Endothelial cell of umbilical vein (primary cell): ENCODE measurements around the gene ATXN1. TPM values are rescaled to one million over a fixed set of nuclear protein-coding genes. Genes with fewer than 3 reads are reported as not detected.

ENCODE experiments used
- BruUV-seq: library from RNA; stranded (reverse); fragments of 400-500 nt; replicated peaks from 2 replicates; lab custom pipeline; 2021; lab: Mats Ljungman, UMichigan
- CTCF ChIA-PET: fragments of 300-600, 350-600 bp; sonication (Branson Sonifier 250); formaldehyde crosslinking; loops from one replicate; lab custom pipeline; 2021; ENCODE audit warnings: antibody characterized with exemption, inconsistent platforms; lab: Charles Lee
- POLR2A ChIA-PET: fragments of 300-600, 350-600 bp; sonication (Branson Sonifier 250); formaldehyde crosslinking; loops from one replicate; lab custom pipeline; 2021; ENCODE audit warnings: antibody characterized with exemption, inconsistent platforms; lab: Charles Lee
- DNase-seq: peaks from one replicate; pipeline ENCODE4 v3.0.0-alpha.2; 2011; ENCODE audit warnings: low read depth, low spot score
- FAIRE-seq: peaks from 2 replicates; lab custom pipeline; 2011; peaks lifted over from hg19 to GRCh38; lab: Jason Lieb, UNC
- H2AFZ ChIP-seq: 2 replicates; pipeline ENCODE4 v1.6.0; 2012; ENCODE audit warnings: low read depth, low read length, control low read depth, inconsistent platforms
- H3K27ac ChIP-seq: 2 replicates; pipeline ENCODE4 v1.5.1; 2011; ENCODE audit warnings: low read depth, mild to moderate bottlenecking, control low read depth, low read length, moderate library complexity; ENCODE audit not compliant: insufficient read depth
- H3K27me3 ChIP-seq, 2 experiments: 2 replicates each; pipeline versions ENCODE4 v1.6.0 to v1.6.1; 2011; ENCODE audit warnings: low read length in 2 of 2, mixed read lengths in 1 of 2; ENCODE audit not compliant: control insufficient read depth in 2 of 2, insufficient read depth in 2 of 2
- H3K36me3 ChIP-seq, 2 experiments: 2 replicates in 1 of 2; 3 replicates in 1 of 2; pipeline ENCODE4 v1.5.1; 2011; ENCODE audit warnings: low read length in 2 of 2, mild to moderate bottlenecking in 1 of 2, moderate library complexity in 1 of 2; ENCODE audit not compliant: control insufficient read depth in 2 of 2, insufficient read depth in 2 of 2; ENCODE audit errors: extremely low read depth in 1 of 2
- H3K4me1 ChIP-seq: 3 replicates; pipeline ENCODE4 v1.5.1; 2011; ENCODE audit warnings: mild to moderate bottlenecking, low read length; ENCODE audit not compliant: control insufficient read depth, insufficient read depth; ENCODE audit errors: extremely low read depth
- H3K4me2 ChIP-seq: 2 replicates; pipeline ENCODE4 v1.6.1; 2011; ENCODE audit warnings: low read length, control low read depth, mixed read lengths; ENCODE audit not compliant: insufficient read depth
- H3K4me3 ChIP-seq, 3 experiments: fragments of 200-600 bp in 1 of 3; sonication (generic), shearing (Covaris generic) in 1 of 3; replicated peaks in 1 of 3; 2 replicates each; pipeline ENCODE4 v1.5.1; 2011 to 2016; ENCODE audit warnings: control low read depth in 3 of 3, low read length in 3 of 3, mild to moderate bottlenecking in 2 of 3, inconsistent platforms in 1 of 3, low read depth in 1 of 3, moderate library complexity in 1 of 3; ENCODE audit not compliant: insufficient read depth in 1 of 3
- H3K79me2 ChIP-seq: 2 replicates; pipeline ENCODE4 v1.6.0; 2012; ENCODE audit warnings: low read length, inconsistent platforms; ENCODE audit not compliant: control insufficient read depth, insufficient read depth
- H3K9ac ChIP-seq: replicated peaks from 2 replicates; pipeline ENCODE3; 2011; ENCODE audit warnings: low read length, control low read depth; ENCODE audit not compliant: insufficient read depth; ENCODE audit errors: extremely low read depth
- H3K9me1 ChIP-seq: replicated peaks from 3 replicates; pipeline ENCODE4 v1.6.0; 2011; ENCODE audit warnings: mild to moderate bottlenecking, low read length; ENCODE audit not compliant: control insufficient read depth, insufficient read depth; ENCODE audit errors: extremely low read depth
- H3K9me3 ChIP-seq: replicated peaks from 2 replicates; pipeline ENCODE4 v1.5.1; 2012; ENCODE audit warnings: low read length, inconsistent platforms; ENCODE audit not compliant: control insufficient read depth, insufficient read depth
- H4K20me1 ChIP-seq: replicated peaks from 2 replicates; pipeline ENCODE3; 2011; ENCODE audit warnings: mild to moderate bottlenecking, low read length; ENCODE audit not compliant: control insufficient read depth, insufficient read depth; ENCODE audit errors: extremely low read depth
- EZH2 ChIP-seq: IDR thresholded peaks from 2 replicates; pipeline ENCODE4 v1.6.1; 2012; ENCODE audit warnings: borderline replicate concordance, low read depth, mild to moderate bottlenecking, moderate library complexity, low read length, inconsistent platforms; ENCODE audit not compliant: severe bottlenecking
- FOS ChIP-seq: IDR thresholded peaks from 2 replicates; pipeline ENCODE4 v1.6.1; 2011; ENCODE audit warnings: mild to moderate bottlenecking, low read length, moderate library complexity, borderline replicate concordance; ENCODE audit not compliant: insufficient read depth
- GATA2 ChIP-seq: IDR thresholded peaks from 2 replicates; pipeline ENCODE4 v1.7.0; 2011; ENCODE audit warnings: low read depth, mild to moderate bottlenecking, moderate library complexity, mixed read lengths, low read length; ENCODE audit not compliant: insufficient read length, insufficient read depth
- JUN ChIP-seq: IDR thresholded peaks from 2 replicates; pipeline ENCODE4 v1.6.1; 2011; ENCODE audit warnings: borderline replicate concordance, low read depth; ENCODE audit not compliant: insufficient read length, insufficient read depth
- MYC ChIP-seq: IDR thresholded peaks from one replicate; pipeline ENCODE4 v1.6.1; 2011; ENCODE audit warnings: mild to moderate bottlenecking, low read depth, low read length
- POLR2A ChIP-seq: IDR thresholded peaks from 2 replicates; pipeline ENCODE4 v1.6.1; 2012; ENCODE audit warnings: low read depth, mild to moderate bottlenecking, control low read depth, low read length
- POLR2AphosphoS5 ChIP-seq: IDR thresholded peaks from 2 replicates; pipeline ENCODE4 v1.6.1; 2012; ENCODE audit warnings: low read depth, mild to moderate bottlenecking, control low read depth, low read length, moderate library complexity; ENCODE audit not compliant: insufficient read depth
- dilution Hi-C: fragments of 300-500 bp; cut with MboI; formaldehyde crosslinking; loops from one replicate; pipeline ENCODE4 v1.15.0; 2019; ENCODE audit warnings: low sequenced_read_pairs; ENCODE audit not compliant: extremely low pct_ligation_motif_present
- intact Hi-C: fragments of 100-400 bp; cut with micrococcal nuclease; formaldehyde crosslinking; loops from one replicate; pipeline ENCODE4 v1.10.0; 2022
- polyA plus RNA-seq, 4 experiments: library from polyadenylated mRNA; depleted of rRNA in 3 of 4; stranded (reverse) in 3 of 4; unstranded in 1 of 4; fragments of >200 nt; gene quantifications; 2 replicates each; pipeline versions ENCODE4 v1.2.1 to v1.2.3, GENCODE V29; 2011 to 2012; ENCODE audit warnings: missing spikeins in 1 of 4
- total RNA-seq: library from RNA; stranded (reverse); gene quantifications from 2 replicates; pipeline ENCODE4 v1.2.3, GENCODE V29; 2021
- TF ChIP-seq, protein P1 (sequence below), 2 donors: IDR thresholded peaks; 1 replicate in 1 of 2; 2 replicates in 1 of 2; pipeline ENCODE4 v1.5.1; 2011; ENCODE audit warnings: low read length in 2 of 2, mild to moderate bottlenecking in 2 of 2, moderate library complexity in 2 of 2, control low read depth in 1 of 2, inconsistent platforms in 1 of 2, low read depth in 1 of 2; ENCODE audit not compliant: insufficient read depth in 1 of 2; ENCODE audit errors: extremely low read depth in 1 of 2
- TF ChIP-seq, protein P2 (sequence below): IDR thresholded peaks from 2 replicates; pipeline ENCODE4 v1.6.1; 2011; ENCODE audit not compliant: insufficient read depth, insufficient read length

Gene ATXN1
- total and polyA plus RNA-seq, 2 donors (not counting 3 experiments of a cell fraction or from before 2014, with no cell fraction given): 16.4 to 33.0 TPM

DNA sequence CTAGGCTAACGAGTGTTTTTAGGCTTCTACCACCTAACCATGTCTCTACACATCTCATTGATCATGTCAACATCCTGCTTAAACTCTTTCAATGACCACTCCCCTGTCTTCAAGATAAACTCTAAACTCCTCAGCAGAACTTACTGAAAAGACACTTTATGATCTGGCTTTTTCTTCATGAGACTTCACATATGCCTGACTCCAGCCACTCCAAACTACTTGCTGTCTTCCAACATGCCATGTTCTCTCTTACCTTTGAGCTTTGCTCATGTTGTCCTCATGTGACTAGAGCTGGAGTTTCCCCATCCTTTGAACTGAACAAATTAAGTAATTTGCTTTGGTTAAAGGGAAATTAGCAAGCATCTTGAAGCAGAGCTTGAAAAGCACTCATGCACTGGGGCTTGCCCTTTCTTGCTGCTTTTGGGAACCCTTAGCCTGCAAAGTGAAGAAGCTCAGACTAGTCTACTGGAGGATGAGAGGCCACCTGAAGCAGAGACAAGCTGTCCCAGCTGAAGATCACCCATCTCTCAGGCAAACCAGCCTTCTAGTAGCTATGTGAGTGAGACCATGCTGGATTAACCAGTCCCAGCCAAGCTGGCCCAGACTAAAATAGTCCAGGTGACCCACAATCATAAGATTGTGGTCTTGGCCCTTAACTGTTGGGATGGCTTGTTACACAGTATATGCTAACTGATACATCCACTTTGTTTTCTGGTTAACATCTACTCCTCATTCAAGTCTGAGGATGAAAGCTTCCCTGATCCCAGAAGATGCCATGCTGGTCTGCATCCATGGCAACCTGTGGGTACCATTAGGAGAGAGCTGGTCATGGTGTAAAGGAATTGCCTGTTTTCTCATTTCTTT is 287.1 kb downstream of the ATXN1 start:
- Histone ChIP-seq H3K27me3 (no peaks in the 10 kb centered on the region), H3K9me3 (no peaks in the 10 kb centered on the region), H3K27ac (no peak overlapping the region), H3K36me3 (peaks cover 0 to 1% of the 10 kb centered on the region in 2 experiments), H3K9ac (no peak overlapping the region), H4K20me1 (no peaks in the 10 kb centered on the region), H2AFZ (no peak overlapping the region), H3K4me3 (no peak overlapping the region), H3K79me2 (no peaks in the 10 kb centered on the region), H3K4me1 (peaks cover 4% of the 10 kb centered on the region), H3K9me1 (no peaks in the 10 kb centered on the region), H3K4me2 (no peak overlapping the region)
- ChIA-PET CTCF (interaction anchor here (1.3 kb wide), 1 partner anchor 25 kb away, joined by 3 read pairs; no protein-coding TSS in a partner anchor), POLR2A (no interaction called here)
- intact Hi-C loops: no loop called here
- TF ChIP-seq POLR2AphosphoS5 (no peak), MYC (no peak), JUN (no peak), POLR2A (no peak), EZH2 (no peak), FOS (no peak), GATA2 (no peak)
- TF ChIP-seq, protein P1, sequence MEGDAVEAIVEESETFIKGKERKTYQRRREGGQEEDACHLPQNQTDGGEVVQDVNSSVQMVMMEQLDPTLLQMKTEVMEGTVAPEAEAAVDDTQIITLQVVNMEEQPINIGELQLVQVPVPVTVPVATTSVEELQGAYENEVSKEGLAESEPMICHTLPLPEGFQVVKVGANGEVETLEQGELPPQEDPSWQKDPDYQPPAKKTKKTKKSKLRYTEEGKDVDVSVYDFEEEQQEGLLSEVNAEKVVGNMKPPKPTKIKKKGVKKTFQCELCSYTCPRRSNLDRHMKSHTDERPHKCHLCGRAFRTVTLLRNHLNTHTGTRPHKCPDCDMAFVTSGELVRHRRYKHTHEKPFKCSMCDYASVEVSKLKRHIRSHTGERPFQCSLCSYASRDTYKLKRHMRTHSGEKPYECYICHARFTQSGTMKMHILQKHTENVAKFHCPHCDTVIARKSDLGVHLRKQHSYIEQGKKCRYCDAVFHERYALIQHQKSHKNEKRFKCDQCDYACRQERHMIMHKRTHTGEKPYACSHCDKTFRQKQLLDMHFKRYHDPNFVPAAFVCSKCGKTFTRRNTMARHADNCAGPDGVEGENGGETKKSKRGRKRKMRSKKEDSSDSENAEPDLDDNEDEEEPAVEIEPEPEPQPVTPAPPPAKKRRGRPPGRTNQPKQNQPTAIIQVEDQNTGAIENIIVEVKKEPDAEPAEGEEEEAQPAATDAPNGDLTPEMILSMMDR (IDR thresholded peaks at IDR 0.05; ENCODE audit: extremely low read depth in 1 of 2, insufficient read depth in 1 of 2, low read depth in 1 of 2, low read length in 2 of 2): no peak
- TF ChIP-seq, protein P2, sequence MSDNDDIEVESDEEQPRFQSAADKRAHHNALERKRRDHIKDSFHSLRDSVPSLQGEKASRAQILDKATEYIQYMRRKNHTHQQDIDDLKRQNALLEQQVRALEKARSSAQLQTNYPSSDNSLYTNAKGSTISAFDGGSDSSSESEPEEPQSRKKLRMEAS: no peak
- DNase-seq: no peak
- FAIRE-seq: no peak
- no TSS peak for BruUV-seq
- dilution Hi-C loops: no loop called here
